HepG2 (cell line): ENCODE results near the gene BCAN. TPM values are rescaled to one million over a fixed set of nuclear protein-coding genes. Genes with fewer than 3 reads are reported as not detected.

Experiments
- ATAC-seq: fragments of 200-7000 bp; cut with Tn5 transposase; 3 replicates; pipeline ENCODE4 v1.9.1; 2020; ENCODE audit warnings: mild to moderate bottlenecking, moderate library complexity
- BruUV-seq: library from RNA; stranded (reverse); fragments of 400-500 nt; replicated peaks from 2 replicates; lab custom pipeline; 2021; lab: Mats Ljungman, UMichigan
- CTCF ChIA-PET: fragments of 300-600 bp; formaldehyde crosslinking; extraction: SDS; loops from one replicate; lab custom pipeline; 2021; ENCODE audit warnings: low total read pairs, inconsistent platforms, low intra/inter-chr PET ratio; lab: Yijun Ruan, JAX
- POLR2A ChIA-PET: fragments of 350-600 bp; sonication (Branson Sonifier 250); formaldehyde crosslinking; loops from one replicate; lab custom pipeline; 2020; ENCODE audit warnings: antibody characterized with exemption, inconsistent platforms; lab: Yijun Ruan, JAX
- DNase-seq: peaks from one replicate; pipeline ENCODE4 v3.0.0-alpha.2; 2015; ENCODE audit warnings: low spot score
- FAIRE-seq: peaks from 3 replicates; lab custom pipeline; 2011; peaks lifted over from hg19 to GRCh38; lab: Jason Lieb, UNC
- H2AFZ ChIP-seq: one replicate; pipeline ENCODE4 v1.6.1; 2011; ENCODE audit warnings: low read length, inconsistent platforms
- H3K27ac ChIP-seq: fragments of 300-600 bp; 3 replicates; pipeline ENCODE4 v1.8.0; 2011; ENCODE audit warnings: mixed run types, mild to moderate bottlenecking, mixed read lengths, low read length, inconsistent platforms; ENCODE audit not compliant: insufficient read depth; ENCODE audit errors: extremely low read length
- H3K27me3 ChIP-seq, 2 experiments: fragments of 200-600 bp in 1 of 2; 2 replicates in 1 of 2; 3 replicates in 1 of 2; pipeline versions ENCODE4 v1.6.0 to v1.8.0; 2011; ENCODE audit warnings: low read length in 2 of 2, mild to moderate bottlenecking in 2 of 2, moderate library complexity in 2 of 2, inconsistent platforms in 1 of 2; ENCODE audit not compliant: insufficient read depth in 2 of 2, control insufficient read depth in 1 of 2
- H3K36me3 ChIP-seq, 2 experiments: fragments of 200-600 bp in 1 of 2; replicated peaks in 1 of 2; 2 replicates in 1 of 2; 3 replicates in 1 of 2; pipeline versions ENCODE4 v1.5.1 to v1.8.0; 2011; ENCODE audit warnings: low read length in 2 of 2, inconsistent platforms in 1 of 2; ENCODE audit not compliant: insufficient read depth in 2 of 2, control insufficient read depth in 1 of 2
- H3K4me1 ChIP-seq: 2 replicates; pipeline ENCODE4 v1.5.1; 2012; ENCODE audit warnings: low read length, inconsistent platforms; ENCODE audit not compliant: insufficient read depth
- H3K4me2 ChIP-seq: 2 replicates; pipeline ENCODE4 v1.6.0; 2011; ENCODE audit warnings: low read depth, low read length, inconsistent platforms
- H3K4me3 ChIP-seq, 3 experiments: fragments of 200-600 bp in 1 of 3; sonication (generic), shearing (Covaris generic) in 1 of 3; replicated peaks in 1 of 3; 2 replicates each; pipeline ENCODE4 v1.5.1; 2011 to 2016; ENCODE audit warnings: low read length in 3 of 3, inconsistent platforms in 2 of 3, low read depth in 2 of 3, mild to moderate bottlenecking in 2 of 3, control low read depth in 1 of 3, mixed read lengths in 1 of 3; ENCODE audit not compliant: insufficient read depth in 1 of 3
- H3K79me2 ChIP-seq: one replicate; pipeline ENCODE4 v1.6.1; 2011; ENCODE audit warnings: low read length, inconsistent platforms; ENCODE audit not compliant: insufficient read depth
- H3K9ac ChIP-seq: 2 replicates; pipeline ENCODE4 v1.6.0; 2011; ENCODE audit warnings: mild to moderate bottlenecking, low read depth, low read length, inconsistent platforms; ENCODE audit not compliant: insufficient read depth
- H3K9me3 ChIP-seq: 2 replicates; pipeline ENCODE4 v1.5.1; 2012; ENCODE audit warnings: mild to moderate bottlenecking, low read length
- H4K20me1 ChIP-seq: 2 replicates; pipeline ENCODE4 v1.6.0; 2011; ENCODE audit warnings: inconsistent platforms, mild to moderate bottlenecking, low read length, moderate library complexity; ENCODE audit not compliant: insufficient read depth
- ATF7 ChIP-seq, 2 experiments: fragments of 450-650 bp in 1 of 2; sonication (generic) in 1 of 2; formaldehyde crosslinking in 1 of 2; IDR thresholded peaks; 2 replicates each; pipeline versions ENCODE4 v1.4.0 to v1.6.1; 2016 to 2020; ENCODE audit warnings: antibody characterized with exemption in 1 of 2, mild to moderate bottlenecking in 1 of 2, missing genetic modification reagents in 1 of 2
- ATRX ChIP-seq: sonication (generic); formaldehyde crosslinking; IDR thresholded peaks from 2 replicates; pipeline ENCODE4 v1.4.0; 2020; ENCODE audit warnings: missing genetic modification reagents, borderline replicate concordance
- EZH2 ChIP-seq: conservative IDR thresholded peaks from 2 replicates; pipeline ENCODE4 v1.6.1; 2012; ENCODE audit warnings: mild to moderate bottlenecking, low read depth, low read length, moderate library complexity
- FOXK2 ChIP-seq: fragments of 450-650 bp; IDR thresholded peaks from 2 replicates; pipeline ENCODE4 v1.6.1; 2016
- JUND ChIP-seq: sonication (generic); formaldehyde crosslinking; IDR thresholded peaks from 2 replicates; pipeline ENCODE4 v1.8.0; 2022; ENCODE audit warnings: mild to moderate bottlenecking, missing genetic modification reagents
- THAP11 ChIP-seq: IDR thresholded peaks from 2 replicates; pipeline ENCODE4 v1.6.1; 2016; ENCODE audit warnings: missing biosample characterization, missing genetic modification reagents
- ZNF280B ChIP-seq: sonication (generic); formaldehyde crosslinking; IDR thresholded peaks from 2 replicates; pipeline ENCODE4 v1.5.0; 2020; ENCODE audit warnings: missing genetic modification reagents, mild to moderate bottlenecking, borderline replicate concordance
- ZNF614 ChIP-seq: IDR thresholded peaks from 2 replicates; pipeline ENCODE4 v1.6.1; 2018; ENCODE audit warnings: missing biosample characterization, missing genetic modification reagents, inconsistent platforms, borderline replicate concordance
- WGBS: methylation state at CpG from one replicate; pipeline ENCODE4 v1.1.6; 2017; ENCODE audit warnings: low lambda C conversion rate; 5-methylcytosine and 5-hydroxymethylcytosine counted together
- in situ Hi-C: cut with HindIII; loops from 2 replicates; pipeline ENCODE4 v1.10.0; 2017; ENCODE audit warnings: low pct_unique_long_range_greater_than_20kb; ENCODE audit not compliant: extremely low pct_ligation_motif_present
- intact Hi-C: fragments of 100-400 bp; cut with micrococcal nuclease; formaldehyde crosslinking; loops from one replicate; pipeline ENCODE4 v1.10.0; 2022; ENCODE audit not compliant: unreplicated experiment
- polyA plus RNA-seq, 8 experiments: library from polyadenylated mRNA; depleted of rRNA in 3 of 8; stranded (reverse) in 7 of 8; unstranded in 1 of 8; fragments of >200 nt; fragmentation: Illumina TruSeq in 4 of 8; extraction: Trizol in 4 of 8; gene quantifications; 2 replicates each; pipeline versions ENCODE4 v1.2.1 to v1.2.3, GENCODE V29; 2011 to 2016; ENCODE audit warnings: low read depth in 4 of 8, missing spikeins in 1 of 8, mixed read lengths in 1 of 8; ENCODE audit not compliant: insufficient read depth in 1 of 8
- total RNA-seq, 5 experiments: library from RNA; depleted of rRNA; stranded (reverse); fragments of >200 nt; fragmentation: Illumina TruSeq; extraction: Trizol; gene quantifications; 2 replicates each; pipeline ENCODE4 v1.2.3, GENCODE V29; 2016; ENCODE audit warnings: low read depth in 1 of 5

BCAN gene
- total and polyA plus RNA-seq, 2 of the 13 experiments (the other 11 are each of a cell fraction or from before 2014, with no cell fraction given): not detected

- FAIRE-seq (no peak), ATAC-seq (peak; percentile 18; the same call in 1 of the 3 replicates), DNase-seq (no peak)
- Histone ChIP-seq H3K27ac (no peak overlapping the region), H2AFZ (no peak overlapping the region), H3K4me1 (peaks cover 25% of the 10 kb centered on the region), H3K27me3 (peaks cover 1 to 45% of the 10 kb centered on the region in 2 experiments; a peak in 4 of 5 replicates), H3K9me3 (no peaks in the 10 kb centered on the region), H4K20me1 (no peaks in the 10 kb centered on the region), H3K79me2 (no peaks in the 10 kb centered on the region), H3K9ac (no peak overlapping the region), H3K4me3 (no peak overlapping the region), H3K36me3 (no peaks in the 10 kb centered on the region), H3K4me2 (no peak overlapping the region)
- TF ChIP-seq THAP11 (no peak), ATRX (CRISPR knock-in tag) (no peak), JUND (CRISPR knock-in tag) (no peak), ZNF614 (no peak), ZNF280B (CRISPR knock-in tag) (no peak), EZH2 (no peak), FOXK2 (no peak), ATF7 (IDR thresholded peaks at IDR 0.05) (no peak), ATF7 (CRISPR knock-in tag; IDR thresholded peaks at IDR 0.05) (no peak)
- ChIA-PET POLR2A (no interaction called here), CTCF (no interaction called here)
- 27% methylated on average over 8 of the region's 8 CpGs for WGBS
- in situ Hi-C loops (loop anchor here (10.0 kb wide), 2 partner anchors 167 to 227 kb away; partner anchors contain the start of genes LRRC71 and NTRK1), intact Hi-C loops (no loop called here)
- no TSS peak for BruUV-seq
Observed at GRCh38 chr1:156697481-156697880, 55.6 kb downstream of the BCAN start.
